Chondrocyte (in vitro differentiated cells): ENCODE results near the gene CFAP97D1. TPM values are rescaled to one million over a fixed set of nuclear protein-coding genes. Genes with fewer than 3 reads are reported as not detected.

Experiments used
- DNase-seq: peaks from one replicate; pipeline ENCODE4 v3.0.0; 2021; ENCODE audit warnings: mixed read lengths, low spot score
- H3K27ac Mint-ChIP-seq: one replicate; pipeline ENCODE4 v1.8.0; 2021; ENCODE audit warnings: mild to moderate bottlenecking, moderate library complexity, mixed read lengths; ENCODE audit not compliant: unreplicated experiment
- H3K27me3 Mint-ChIP-seq: 2 replicates; pipeline ENCODE4 v1.8.0; 2021; ENCODE audit warnings: low read depth, mixed read lengths
- H3K36me3 Mint-ChIP-seq: 2 replicates; pipeline ENCODE4 v1.8.0; 2021; ENCODE audit warnings: low read depth, mixed read lengths
- H3K4me1 Mint-ChIP-seq: 2 replicates; pipeline ENCODE4 v1.8.0; 2021; ENCODE audit warnings: low read depth, mild to moderate bottlenecking, mixed read lengths
- H3K4me3 Mint-ChIP-seq: one replicate; pipeline ENCODE4 v1.8.0; 2021; ENCODE audit warnings: mild to moderate bottlenecking, moderate library complexity, mixed read lengths; ENCODE audit not compliant: unreplicated experiment
- H3K9me3 Mint-ChIP-seq: 2 replicates; pipeline ENCODE4 v1.8.0; 2021; ENCODE audit warnings: low read depth, mixed read lengths
- CTCF ChIP-seq: fragments of 200-600 bp; sonication (generic); IDR thresholded peaks from 2 replicates; pipeline ENCODE4 v1.5.0; 2021; ENCODE audit warnings: antibody characterized with exemption, mild to moderate bottlenecking, moderate library complexity
- total RNA-seq: library from RNA; stranded (reverse); gene quantifications from 3 replicates; pipeline ENCODE4 v1.2.1, GENCODE V29; 2021

The CFAP97D1 gene
- total RNA-seq, 1 donor from 2014 or later: not detected

GRCh38 chr17:43823350-43824084 lies 43.3 kb downstream of the CFAP97D1 start:
- no peak for DNase-seq
- H3K36me3 Mint-ChIP-seq: peaks cover 37% of the 10 kb centered on the region
- H3K27ac Mint-ChIP-seq: no peak overlapping the region
- H3K4me1 Mint-ChIP-seq: peaks cover 5% of the 10 kb centered on the region
- no peak overlapping the region for H3K4me3 Mint-ChIP-seq
- no peaks in the 10 kb centered on the region for H3K9me3 Mint-ChIP-seq
- no peaks in the 10 kb centered on the region for H3K27me3 Mint-ChIP-seq
- no peak for TF ChIP-seq CTCF

- Mint-ChIP-seq H3K4me1 (peaks cover 5% of the 10 kb centered on the region), H3K9me3 (no peaks in the 10 kb centered on the region), H3K27me3 (no peaks in the 10 kb centered on the region), H3K36me3 (peaks cover 34% of the 10 kb centered on the region), H3K27ac (no peak overlapping the region), H3K4me3 (no peak overlapping the region)
- no peak for TF ChIP-seq CTCF
- no peak for DNase-seq
These were observed 45.3 kb downstream of the CFAP97D1 start for GRCh38 chr17:43825567-43825966.

DNA sequence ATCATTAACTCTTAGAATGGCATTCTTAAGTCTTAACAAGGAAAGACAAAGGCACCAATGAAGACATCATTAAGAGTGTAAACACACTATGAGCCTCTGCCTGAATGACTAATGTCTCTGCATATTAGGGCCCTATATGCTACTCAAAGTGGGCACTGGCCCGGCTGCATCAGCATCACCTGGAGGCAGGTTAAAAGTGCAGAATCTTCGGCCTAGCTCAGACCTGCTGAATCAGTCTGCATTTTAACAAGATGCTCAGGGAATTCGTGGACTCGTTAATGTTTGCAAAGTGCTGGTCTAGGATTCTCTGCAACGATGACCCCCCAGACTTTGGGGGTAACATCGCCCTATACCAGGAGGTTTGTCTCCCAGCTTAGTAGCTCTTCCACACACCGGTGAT lies 46.0 kb downstream of the CFAP97D1 start:
- peaks cover 35% of the 10 kb centered on the region for H3K36me3 Mint-ChIP-seq
- H3K27me3 Mint-ChIP-seq: no peaks in the 10 kb centered on the region
- H3K9me3 Mint-ChIP-seq: no peaks in the 10 kb centered on the region
- no peak overlapping the region for H3K27ac Mint-ChIP-seq
- no peak for DNase-seq
- H3K4me1 Mint-ChIP-seq: peaks cover 9% of the 10 kb centered on the region
- TF ChIP-seq CTCF: no peak
- no peak overlapping the region for H3K4me3 Mint-ChIP-seq

DNA sequence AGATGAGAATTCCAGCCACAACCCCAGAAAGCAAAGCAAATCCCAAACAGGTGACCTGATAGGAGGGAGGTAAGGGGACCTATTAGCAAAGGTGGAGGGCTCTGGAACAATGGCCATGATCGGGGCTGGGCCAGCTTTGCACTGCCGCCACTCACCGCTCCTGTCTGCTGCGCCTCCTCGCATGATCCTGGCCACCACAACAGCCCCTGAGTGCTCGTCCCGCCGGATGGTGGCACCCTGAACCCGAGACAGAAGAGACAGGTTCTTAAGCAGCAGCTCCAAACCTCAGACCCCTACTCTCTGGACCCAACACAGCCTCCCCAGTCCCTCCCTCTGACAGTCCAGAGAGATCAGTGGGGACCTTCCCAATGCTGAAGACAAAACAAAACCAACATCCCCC lies 47.4 kb downstream of the CFAP97D1 start:
- TF ChIP-seq CTCF: no peak
- DNase-seq: no peak
- H3K4me1 Mint-ChIP-seq: peaks cover 21% of the 10 kb centered on the region
- no peaks in the 10 kb centered on the region for H3K27me3 Mint-ChIP-seq
- peaks cover 31% of the 10 kb centered on the region for H3K36me3 Mint-ChIP-seq
- no peak overlapping the region for H3K4me3 Mint-ChIP-seq
- H3K27ac Mint-ChIP-seq: no peak overlapping the region
- H3K9me3 Mint-ChIP-seq: no peaks in the 10 kb centered on the region

DNA sequence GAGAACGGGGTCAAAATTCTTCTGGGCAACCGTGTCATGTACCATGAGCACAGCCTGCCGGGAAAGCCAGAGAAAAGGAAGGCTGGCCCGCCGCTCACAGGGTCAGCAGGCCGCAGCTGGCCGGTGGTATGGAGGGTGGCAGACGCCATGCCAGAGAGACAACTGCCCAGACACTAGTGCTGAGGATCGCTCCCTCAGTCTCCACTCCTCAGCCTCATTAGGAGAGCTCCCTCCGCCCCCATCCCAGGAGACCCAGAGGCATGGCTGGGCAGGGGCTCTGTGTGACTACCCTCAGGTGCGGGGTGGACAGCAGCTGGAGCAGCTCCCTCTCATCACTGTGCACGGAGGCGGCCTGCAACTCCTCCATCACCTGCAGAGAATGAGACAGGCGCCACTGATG lies 49.5 kb downstream of the CFAP97D1 start:
- no peak overlapping the region for H3K4me3 Mint-ChIP-seq

More for the DNA sequence above, 49.5 kb downstream of the CFAP97D1 start:
- DNase-seq: no peak
- Mint-ChIP-seq H3K27ac (no peak overlapping the region), H3K4me1 (peaks cover 27% of the 10 kb centered on the region), H3K27me3 (no peaks in the 10 kb centered on the region), H3K36me3 (peaks cover 21% of the 10 kb centered on the region), H3K9me3 (peaks cover 4% of the 10 kb centered on the region)
- TF ChIP-seq CTCF: no peak
